Right lobe of liver (tissue), 6 donors: ENCODE data around the gene SYNGR1. TPM values are rescaled to one million over a fixed set of nuclear protein-coding genes. Genes with fewer than 3 reads are reported as not detected.

Experiments used
- ATAC-seq, 4 donors: fragments of 200-7000 bp; cut with Tn5 transposase; one replicate each; pipeline ENCODE4 v1.9.1; 2020; ENCODE audit warnings: mild to moderate bottlenecking in 4 of 4, moderate library complexity in 4 of 4
- DNase-seq, 3 donors: peaks; one replicate each; pipeline ENCODE4 v3.0.0-alpha.2; 2020
- H3K27ac ChIP-seq, 3 donors: fragments of 200-600 bp; one replicate each; pipeline ENCODE4 v1.8.0; 2022
- H3K27me3 ChIP-seq, 2 donors: fragments of 200-600 bp; one replicate each; pipeline ENCODE4 v1.8.0; 2022
- H3K36me3 ChIP-seq, 4 donors: fragments of 200-600 bp; sonication (generic) in 1 of 4; one replicate each; pipeline versions ENCODE4 v1.5.1 to v1.8.0; 2017 to 2022; ENCODE audit warnings: control low read depth in 1 of 4
- H3K4me1 ChIP-seq, 4 donors: fragments of 200-600 bp; sonication (generic) in 1 of 4; one replicate each; pipeline versions ENCODE4 v1.5.1 to v1.8.0; 2017 to 2022; ENCODE audit warnings: control low read depth in 1 of 4
- H3K4me3 ChIP-seq, 3 donors: fragments of 200-600 bp; one replicate each; pipeline ENCODE4 v1.8.0; 2022
- H3K9me3 ChIP-seq, 4 donors: fragments of 200-600 bp; sonication (generic) in 1 of 4; one replicate each; pipeline versions ENCODE4 v1.5.1 to v1.8.0; 2017 to 2022; ENCODE audit warnings: control low read depth in 1 of 4
- CTCF ChIP-seq, 4 donors: fragments of 200-600 bp in 3 of 4; fragments of 450-650 bp in 1 of 4; IDR thresholded peaks; one replicate each; pipeline versions ENCODE4 v1.5.1 to v1.8.0; 2016 to 2022; ENCODE audit warnings: antibody characterized with exemption in 4 of 4, mild to moderate bottlenecking in 2 of 4
- POLR2A ChIP-seq: fragments of 450-650 bp; IDR thresholded peaks from one replicate; pipeline ENCODE4 v1.6.1; 2017; ENCODE audit warnings: antibody characterized with exemption, mild to moderate bottlenecking
- WGBS: methylation state at CpG from one replicate; pipeline ENCODE4 v1.1.6; 2018; ENCODE audit warnings: low coverage, low lambda C conversion rate; ENCODE audit not compliant: insufficient coverage; ENCODE audit errors: missing lambda C conversion rate; 5-methylcytosine and 5-hydroxymethylcytosine counted together
- intact Hi-C, 2 donors: fragments of 100-400 bp; cut with DNase I; formaldehyde crosslinking; loops; one replicate each; pipeline versions ENCODE4 v1.11.2 to v1.14.1; 2022
- total RNA-seq, 6 experiments: library from RNA; depleted of rRNA in 2 of 6; stranded (reverse); fragments of >200 nt in 2 of 6; fragmentation: NEBNext Ultra II Directional in 3 of 6; extraction: Animal tissue kit (Norgen Biotek cat#: 25700) in 3 of 6; gene quantifications; one replicate each; pipeline versions ENCODE4 v1.1.0 to v1.2.4, GENCODE V29; 2016 to 2023
- donor health status: DM: no; HTN: yes; CAD: no.
- donor health status: DM: no; HTN: no; CAD: no.
- donor health status: DM: no; HTN: no; CAD: no.
- donor health status: DM: no; HTN: yes; CAD: no.
- donor health status: DM: no; HTN: yes; CAD: no.

The SYNGR1 gene
- total RNA-seq, 6 experiments from 2014 or later = 0.74 to 3.2 (median 2.2) TPM

GRCh38 chr22:39341179-39341578, 8.6 kb upstream of the SYNGR1 start:
- intact Hi-C loops = no loop called here
- Histone ChIP-seq H3K9me3 (no peaks in the 10 kb centered on the region), H3K4me1 (peaks cover 0 to 3% (median 0%) of the 10 kb centered on the region in 4 donors), H3K4me3 (no peak overlapping the region), H3K27ac (no peak overlapping the region), H3K36me3 (no peaks in the 10 kb centered on the region), H3K27me3 (no peaks in the 10 kb centered on the region)
- no CpG with 5 or more reads among the region's 3 CpGs for WGBS
- TF ChIP-seq CTCF (IDR thresholded peaks at IDR 0.05) (no peak), POLR2A (no peak)
- ATAC-seq (no peak), DNase-seq (no peak)

GRCh38 chr22:39343259-39344045, 6.3 kb upstream of the SYNGR1 start:
- Histone ChIP-seq H3K36me3 (no peaks in the 10 kb centered on the region), H3K4me3 (no peak overlapping the region), H3K4me1 (peaks cover 0 to 3% (median 0%) of the 10 kb centered on the region in 4 donors), H3K27me3 (no peaks in the 10 kb centered on the region), H3K9me3 (no peaks in the 10 kb centered on the region), H3K27ac (no peak overlapping the region)
- WGBS = 28% methylated on average over 14 of the region's 15 CpGs
- TF ChIP-seq POLR2A (no peak), CTCF (IDR thresholded peaks at IDR 0.05) (peak; percentile 59 to 90 (median 85))
- DNase-seq (peak; percentile 64 to 76 (median 67)), ATAC-seq (peak; percentile 95 to 100 (median 99))
- intact Hi-C loops = no loop called here

- intact Hi-C loops = no loop called here
- 67% methylated on average over 8 of the region's 8 CpGs for WGBS
Observed at GRCh38 chr22:39344046-39344390, 5.8 kb upstream of the SYNGR1 start.

GRCh38 chr22:39345231-39345630, 4.6 kb upstream of the SYNGR1 start:
- peaks cover 0 to 5% (median 0%) of the 10 kb centered on the region in 4 donors for H3K4me1 ChIP-seq
- no peak overlapping the region for H3K4me3 ChIP-seq
- H3K9me3 ChIP-seq = no peaks in the 10 kb centered on the region
- H3K27ac ChIP-seq = no peak overlapping the region
- no peak for TF ChIP-seq POLR2A
- no peak for TF ChIP-seq CTCF (IDR thresholded peaks at IDR 0.05)
- H3K27me3 ChIP-seq = no peaks in the 10 kb centered on the region
- 85% methylated on average over 4 of the region's 4 CpGs for WGBS
- no peaks in the 10 kb centered on the region for H3K36me3 ChIP-seq
- DNase-seq (peak in 1 of 3 donors; percentile 16), ATAC-seq (no peak)
- intact Hi-C loops = no loop called here

More at GRCh38 chr22:39344046-39344390, 5.8 kb upstream of the SYNGR1 start:
- Histone ChIP-seq H3K4me3 (no peak overlapping the region), H3K4me1 (peaks cover 0 to 3% (median 0%) of the 10 kb centered on the region in 4 donors), H3K27me3 (no peaks in the 10 kb centered on the region), H3K9me3 (no peaks in the 10 kb centered on the region), H3K36me3 (no peaks in the 10 kb centered on the region), H3K27ac (no peak overlapping the region)
- ATAC-seq (no peak), DNase-seq (no peak)
- no peak for TF ChIP-seq CTCF (IDR thresholded peaks at IDR 0.05)
- no peak for TF ChIP-seq POLR2A
